Activated T-helper 17 cell treated with anti-CD3 and anti-CD28 coated beads, Interleukin-2, amount 50 U/mL, for 72 hours (primary cell): ENCODE data around the gene KCTD21. TPM values are rescaled to one million over a fixed set of nuclear protein-coding genes. Genes with fewer than 3 reads are reported as not detected.

ENCODE experiments used
- ATAC-seq: fragments of 150-1000 bp; cut with Tn5 transposase; replicated peaks from 2 replicates; pipeline ENCODE4 v1.10.0; 2021; ENCODE audit warnings: mild to moderate bottlenecking, moderate library complexity
- H3K27ac Mint-ChIP-seq: one replicate; pipeline ENCODE4 v1.8.0; 2022; ENCODE audit warnings: mixed read lengths
- H3K27me3 Mint-ChIP-seq: one replicate; pipeline ENCODE4 v1.8.0; 2022; ENCODE audit warnings: mixed read lengths
- H3K36me3 Mint-ChIP-seq: one replicate; pipeline ENCODE4 v1.8.0; 2022; ENCODE audit warnings: low read depth, mild to moderate bottlenecking, mixed read lengths
- H3K4me1 Mint-ChIP-seq: one replicate; pipeline ENCODE4 v1.8.0; 2022; ENCODE audit warnings: mixed read lengths
- H3K4me3 Mint-ChIP-seq: one replicate; pipeline ENCODE4 v1.8.0; 2022; ENCODE audit warnings: mild to moderate bottlenecking, mixed read lengths
- H3K9me3 Mint-ChIP-seq: one replicate; pipeline ENCODE4 v1.8.0; 2022; ENCODE audit warnings: mixed read lengths
- total RNA-seq, 2 donors: library from RNA; stranded (reverse); gene quantifications; one replicate each; pipeline ENCODE4 v1.2.3, GENCODE V29; 2022

Gene KCTD21
- total RNA-seq, 2 donors from 2014 or later: 6.1 to 7.5 TPM

DNA sequence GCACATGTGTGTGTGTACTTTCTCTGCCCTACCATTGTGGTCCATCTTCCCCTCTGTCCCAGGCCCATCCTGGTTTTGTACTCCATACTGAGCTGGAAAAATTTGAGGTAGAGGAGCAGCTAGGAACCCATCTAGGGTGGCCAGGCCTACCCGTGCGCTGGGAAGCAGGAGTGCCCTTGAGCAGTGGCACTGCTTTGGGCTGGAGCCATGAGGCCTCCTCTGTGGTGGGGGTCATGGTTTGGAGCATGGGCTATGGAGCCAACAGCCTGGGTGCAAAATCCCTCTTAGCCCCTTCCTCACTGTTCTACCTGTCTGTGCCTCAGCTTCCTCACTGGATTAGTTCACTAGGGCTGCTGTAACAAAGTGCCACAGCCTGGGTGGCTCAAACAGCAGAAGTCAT is 27.1 kb downstream of the KCTD21 start:
- Mint-ChIP-seq H3K9me3 (no peaks in the 10 kb centered on the region), H3K4me3 (no peak overlapping the region), H3K27me3 (no peaks in the 10 kb centered on the region), H3K4me1 (no peaks in the 10 kb centered on the region), H3K36me3 (no peaks in the 10 kb centered on the region), H3K27ac (no peak overlapping the region)
- no peak for ATAC-seq

GRCh38 chr11:78160557-78160956 is 27.9 kb downstream of the KCTD21 start:
- no peaks in the 10 kb centered on the region for H3K36me3 Mint-ChIP-seq
- H3K9me3 Mint-ChIP-seq: no peaks in the 10 kb centered on the region
- no peak for ATAC-seq
- no peak overlapping the region for H3K27ac Mint-ChIP-seq
- H3K27me3 Mint-ChIP-seq: no peaks in the 10 kb centered on the region
- no peak overlapping the region for H3K4me3 Mint-ChIP-seq
- no peaks in the 10 kb centered on the region for H3K4me1 Mint-ChIP-seq

- no peak for ATAC-seq
- H3K4me3 Mint-ChIP-seq: no peak overlapping the region
Measured at GRCh38 chr11:78158987-78159652, 29.3 kb downstream of the KCTD21 start.

GRCh38 chr11:78156127-78156844 is 32.1 kb downstream of the KCTD21 start:
- Mint-ChIP-seq H3K27ac (no peak overlapping the region), H3K27me3 (no peaks in the 10 kb centered on the region), H3K4me3 (no peak overlapping the region), H3K36me3 (no peaks in the 10 kb centered on the region), H3K9me3 (no peaks in the 10 kb centered on the region), H3K4me1 (no peaks in the 10 kb centered on the region)
- no peak for ATAC-seq

More at GRCh38 chr11:78158987-78159652, 29.3 kb downstream of the KCTD21 start:
- no peaks in the 10 kb centered on the region for H3K9me3 Mint-ChIP-seq
- H3K27ac Mint-ChIP-seq: peak overlapping the region; percentile 25
- no peaks in the 10 kb centered on the region for H3K4me1 Mint-ChIP-seq
- H3K27me3 Mint-ChIP-seq: no peaks in the 10 kb centered on the region
- no peaks in the 10 kb centered on the region for H3K36me3 Mint-ChIP-seq

DNA sequence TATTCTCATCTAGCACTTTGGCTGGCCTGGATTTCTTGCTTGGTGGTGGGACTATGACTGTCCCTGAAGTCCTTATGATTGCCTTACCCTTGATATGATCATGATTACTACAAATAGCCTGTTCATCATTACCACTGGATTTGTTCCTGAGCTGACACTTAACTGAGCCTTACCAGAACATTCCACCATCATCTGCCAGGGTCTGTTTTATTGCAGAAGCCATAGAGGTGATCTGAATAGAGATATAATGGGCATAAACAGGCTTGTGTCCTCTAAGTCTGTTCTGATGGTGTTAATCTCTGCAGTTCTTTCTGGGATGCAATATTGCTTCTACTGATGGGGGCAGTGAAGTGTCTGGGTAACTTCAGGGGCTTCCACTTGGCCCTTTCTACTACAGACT is 36.6 kb downstream of the KCTD21 start:
- no peaks in the 10 kb centered on the region for H3K4me1 Mint-ChIP-seq
- no peak overlapping the region for H3K4me3 Mint-ChIP-seq
- H3K27ac Mint-ChIP-seq: no peak overlapping the region
- no peaks in the 10 kb centered on the region for H3K9me3 Mint-ChIP-seq
- H3K36me3 Mint-ChIP-seq: no peaks in the 10 kb centered on the region
- no peak for ATAC-seq
- H3K27me3 Mint-ChIP-seq: no peaks in the 10 kb centered on the region

GRCh38 chr11:78150754-78151153 is 37.7 kb downstream of the KCTD21 start:
- Mint-ChIP-seq H3K9me3 (no peaks in the 10 kb centered on the region), H3K4me3 (no peak overlapping the region), H3K27me3 (no peaks in the 10 kb centered on the region), H3K36me3 (no peaks in the 10 kb centered on the region), H3K4me1 (no peaks in the 10 kb centered on the region), H3K27ac (peak overlapping the region; percentile 55)
- no peak for ATAC-seq

GRCh38 chr11:78150346-78150745 is 38.1 kb downstream of the KCTD21 start:
- H3K9me3 Mint-ChIP-seq: no peaks in the 10 kb centered on the region
- H3K27ac Mint-ChIP-seq: peak overlapping the region; percentile 55
- no peak for ATAC-seq
- H3K27me3 Mint-ChIP-seq: no peaks in the 10 kb centered on the region
- no peaks in the 10 kb centered on the region for H3K4me1 Mint-ChIP-seq
- H3K36me3 Mint-ChIP-seq: no peaks in the 10 kb centered on the region
- H3K4me3 Mint-ChIP-seq: no peak overlapping the region

DNA sequence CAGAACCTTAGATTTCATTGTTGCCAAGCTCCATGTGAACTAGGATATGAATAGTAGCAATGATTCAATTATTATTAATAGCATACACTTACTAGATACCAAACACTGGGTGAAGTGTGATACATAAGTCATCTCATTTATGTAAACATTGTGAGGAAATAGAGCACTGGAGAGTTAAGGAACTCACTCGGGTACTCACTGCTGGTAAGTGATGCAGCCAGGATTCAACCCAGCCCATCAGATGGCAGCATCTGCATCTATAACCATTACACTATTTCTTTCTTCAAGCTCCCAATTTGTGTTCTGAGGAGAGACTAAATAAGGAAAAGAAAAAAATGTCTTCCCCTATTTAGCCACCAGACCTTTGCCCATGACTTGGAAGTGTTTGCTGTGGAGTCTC is 38.8 kb downstream of the KCTD21 start:
- Mint-ChIP-seq H3K4me3 (no peak overlapping the region), H3K36me3 (no peaks in the 10 kb centered on the region), H3K9me3 (no peaks in the 10 kb centered on the region), H3K27me3 (no peaks in the 10 kb centered on the region), H3K27ac (no peak overlapping the region), H3K4me1 (no peaks in the 10 kb centered on the region)
- no peak for ATAC-seq

DNA sequence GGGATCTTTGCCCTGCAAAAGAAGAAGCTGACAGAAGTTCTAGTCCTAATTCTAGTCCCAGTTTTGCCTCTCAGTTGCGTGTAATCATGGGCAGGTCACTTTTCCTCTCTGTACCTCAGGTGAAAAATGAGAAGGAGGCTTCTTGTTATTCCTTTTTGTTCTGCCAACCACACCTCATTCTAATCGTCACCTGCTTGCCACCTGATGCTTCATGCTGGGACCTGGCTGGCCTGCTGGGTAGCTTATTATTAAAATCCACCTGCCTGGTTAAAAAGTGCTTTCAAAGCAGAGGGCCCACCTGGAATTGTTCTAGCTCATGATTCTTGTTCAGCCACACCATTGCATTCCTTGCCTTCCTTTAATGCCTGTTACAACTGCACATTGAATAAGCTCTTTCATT is 40.6 kb downstream of the KCTD21 start:
- Mint-ChIP-seq H3K36me3 (peaks cover 6% of the 10 kb centered on the region), H3K27me3 (no peaks in the 10 kb centered on the region), H3K4me3 (no peak overlapping the region), H3K27ac (no peak overlapping the region), H3K9me3 (no peaks in the 10 kb centered on the region), H3K4me1 (no peaks in the 10 kb centered on the region)
- ATAC-seq: no peak

DNA sequence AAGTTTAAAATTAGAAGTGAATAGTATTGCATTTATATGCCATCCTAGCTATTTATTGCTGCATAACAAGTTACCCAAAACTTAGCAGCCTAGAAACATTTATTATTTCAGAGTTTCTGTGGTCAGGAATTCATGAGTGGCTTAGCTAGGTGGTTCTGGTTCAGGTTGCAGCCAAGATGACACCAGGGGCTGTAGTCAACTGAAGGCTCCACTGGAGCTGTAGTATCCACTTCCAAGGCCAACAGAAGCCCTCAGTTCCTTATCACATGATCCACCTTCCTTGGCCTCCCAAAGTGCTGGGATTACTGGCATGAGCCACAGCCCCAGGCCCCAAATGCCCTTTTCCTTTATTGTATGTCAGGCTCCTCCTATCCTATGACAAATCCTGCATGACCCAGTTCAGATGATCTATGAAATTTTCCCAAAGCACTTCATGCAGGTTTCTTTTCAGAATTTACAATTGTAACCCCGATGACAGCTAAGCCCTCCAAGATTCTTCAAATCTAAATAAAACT is 42.9 kb downstream of the KCTD21 start:
- peaks cover 23% of the 10 kb centered on the region for H3K36me3 Mint-ChIP-seq
- H3K27me3 Mint-ChIP-seq: no peaks in the 10 kb centered on the region
- H3K27ac Mint-ChIP-seq: no peak overlapping the region
- peaks cover 3% of the 10 kb centered on the region for H3K4me1 Mint-ChIP-seq
- ATAC-seq: no peak
- no peak overlapping the region for H3K4me3 Mint-ChIP-seq
- no peaks in the 10 kb centered on the region for H3K9me3 Mint-ChIP-seq

- peak overlapping the region; percentile 91 for H3K4me3 Mint-ChIP-seq
- H3K4me1 Mint-ChIP-seq: peaks cover 21% of the 10 kb centered on the region
- ATAC-seq: peak; percentile 61
- H3K27me3 Mint-ChIP-seq: no peaks in the 10 kb centered on the region
- no peaks in the 10 kb centered on the region for H3K9me3 Mint-ChIP-seq
- peak overlapping the region; percentile 71 for H3K27ac Mint-ChIP-seq
- peaks cover 59% of the 10 kb centered on the region for H3K36me3 Mint-ChIP-seq
Measured at GRCh38 chr11:78140392-78141077, 47.9 kb downstream of the KCTD21 start.

GRCh38 chr11:78139422-78140391 is 48.7 kb downstream of the KCTD21 start, which contains the start of gene ALG8:
Gene ALG8, minus strand, starts transcription at chr11:78139626. Its CDS starts 38 bp downstream, at chr11:78139588.
- Mint-ChIP-seq H3K27me3 (no peaks in the 10 kb centered on the region), H3K4me1 (peaks cover 21% of the 10 kb centered on the region), H3K27ac (peak within 1 kb of the TSS; percentile 89), H3K4me3 (peak within 1 kb of the TSS; percentile 91), H3K9me3 (no peaks in the 10 kb centered on the region), H3K36me3 (peaks cover 68% of the 10 kb centered on the region)
- peak; percentile 92 for ATAC-seq

GRCh38 chr11:78138694-78139421 is 49.6 kb downstream of the KCTD21 start:
- Mint-ChIP-seq H3K4me1 (peaks cover 21% of the 10 kb centered on the region), H3K4me3 (peak overlapping the region; percentile 91), H3K27ac (peak overlapping the region; percentile 89), H3K9me3 (no peaks in the 10 kb centered on the region), H3K27me3 (no peaks in the 10 kb centered on the region), H3K36me3 (peaks cover 70% of the 10 kb centered on the region)
- ATAC-seq: peak; percentile 52
